HS-27A (cell line): ENCODE measurements around the gene SPRR2D.
"Not testable (repeated sequence)": the region's sequence is repeated elsewhere in the genome, so short reads cannot be mapped to it uniquely, and the experiment has no call there.

Experiments used
- DNase-seq: peaks from one replicate; pipeline ENCODE4 v3.0.0-alpha.2; 2012; ENCODE audit warnings: low read depth, missing footprints

SPRR2D gene

GRCh38 chr1:153011235-153011758 is 29.6 kb downstream of the SPRR2D start:
- not testable (repeated sequence) for DNase-seq

GRCh38 chr1:153001382-153001781 is 39.5 kb downstream of the SPRR2D start, which contains the start of gene SPRR3:
SPRR3 (plus strand) TSS chr1:153001749; CDS start chr1:153003021, 1,272 bp downstream.
- no peak for DNase-seq

GRCh38 chr1:153000294-153000693 is 40.6 kb downstream of the SPRR2D start:
- DNase-seq = no peak

- no peak for DNase-seq
These were observed 41.1 kb downstream of the SPRR2D start for GRCh38 chr1:152999818-153000217.

- no peak for DNase-seq
These were observed 42.4 kb downstream of the SPRR2D start for GRCh38 chr1:152998476-152998875.

- no peak for DNase-seq
These were observed 43.0 kb downstream of the SPRR2D start for GRCh38 chr1:152997901-152998300.

- no peak for DNase-seq
These were observed 44.1 kb downstream of the SPRR2D start for GRCh38 chr1:152996633-152997400.

- no peak for DNase-seq
These were observed 45.1 kb downstream of the SPRR2D start for GRCh38 chr1:152995842-152996241.

GRCh38 chr1:152993186-152993585 is 47.7 kb downstream of the SPRR2D start:
- no peak for DNase-seq
